H1 (cell line): ENCODE results near the gene ZNF654. TPM values are rescaled to one million over a fixed set of nuclear protein-coding genes. Genes with fewer than 3 reads are reported as not detected.

Source experiments
- CTCF ChIA-PET: fragments of 300-600 bp; sonication (Branson Sonifier 250); formaldehyde crosslinking; loops from one replicate; lab custom pipeline; 2021; ENCODE audit not compliant: partially characterized antibody; lab: Charles Lee
- POLR2A ChIA-PET: fragments of 300-600 bp; sonication (Branson Sonifier 250); formaldehyde crosslinking; loops from one replicate; lab custom pipeline; 2021; ENCODE audit warnings: inconsistent platforms; ENCODE audit not compliant: partially characterized antibody; lab: Charles Lee
- DNase-seq, 2 experiments: peaks; one replicate each; pipeline versions ENCODE4 v3.0.0 to v3.0.0-alpha.2; 2010 to 2022; ENCODE audit warnings: low spot score in 2 of 2, low read depth in 1 of 2, mixed read lengths in 1 of 2
- FAIRE-seq: peaks from 2 replicates; lab custom pipeline; 2011; peaks lifted over from hg19 to GRCh38; lab: Jason Lieb, UNC
- H2AFZ ChIP-seq: 2 replicates; pipeline ENCODE4 v1.8.1; 2012; ENCODE audit warnings: low read length, inconsistent platforms
- H2AK5ac ChIP-seq: 2 replicates; pipeline ENCODE4 v1.6.1; 2013; ENCODE audit warnings: low read depth, low read length
- H2BK120ac ChIP-seq: replicated peaks from 2 replicates; pipeline ENCODE3; 2013; ENCODE audit warnings: low read depth, low read length, inconsistent platforms
- H2BK12ac ChIP-seq: 2 replicates; pipeline ENCODE4 v1.6.1; 2013; ENCODE audit warnings: low read depth, low read length
- H2BK15ac ChIP-seq: 2 replicates; pipeline ENCODE4 v1.6.1; 2013; ENCODE audit warnings: low read length
- H2BK20ac ChIP-seq: 2 replicates; pipeline ENCODE4 v1.6.1; 2013; ENCODE audit warnings: low read length
- H2BK5ac ChIP-seq: 2 replicates; pipeline ENCODE4 v1.6.1; 2013; ENCODE audit warnings: low read depth, low read length
- H3K14ac ChIP-seq: 2 replicates; pipeline ENCODE4 v1.6.1; 2013; ENCODE audit warnings: inconsistent platforms; ENCODE audit not compliant: insufficient read length
- H3K18ac ChIP-seq: 2 replicates; pipeline ENCODE4 v1.6.1; 2013; ENCODE audit warnings: low read length; ENCODE audit errors: extremely low read depth
- H3K23ac ChIP-seq: 2 replicates; pipeline ENCODE4 v1.6.1; 2013; ENCODE audit warnings: inconsistent platforms; ENCODE audit not compliant: insufficient read length
- H3K23me2 ChIP-seq: 2 replicates; pipeline ENCODE4 v1.6.1; 2013; ENCODE audit warnings: low read depth, low read length
- H3K27ac ChIP-seq: 2 replicates; pipeline ENCODE4 v1.6.1; 2011; ENCODE audit warnings: low read depth, low read length, inconsistent platforms
- H3K27me3 ChIP-seq, 4 experiments: replicated peaks in 1 of 4; 1 replicate in 1 of 4; 2 replicates in 3 of 4; pipeline versions ENCODE4 v1.6.1 to v1.8.1; 2011 to 2013; ENCODE audit warnings: low read length in 3 of 4, mild to moderate bottlenecking in 3 of 4, inconsistent platforms in 2 of 4, mixed read lengths in 2 of 4, moderate library complexity in 1 of 4; ENCODE audit not compliant: control insufficient read depth in 3 of 4, insufficient read depth in 3 of 4; ENCODE audit errors: extremely low read depth in 1 of 4
- H3K36me3 ChIP-seq, 4 experiments: 2 replicates each; pipeline versions ENCODE4 v1.6.1 to v1.8.1; 2011 to 2013; ENCODE audit warnings: mild to moderate bottlenecking in 4 of 4, low read length in 3 of 4, moderate library complexity in 2 of 4, control low read depth in 1 of 4, inconsistent platforms in 1 of 4; ENCODE audit not compliant: insufficient read depth in 4 of 4, control insufficient read depth in 2 of 4
- H3K4ac ChIP-seq: replicated peaks from 2 replicates; pipeline ENCODE3; 2013; ENCODE audit warnings: low read length, low read depth, mixed read lengths, inconsistent platforms; ENCODE audit not compliant: insufficient read length
- H3K4me1 ChIP-seq, 4 experiments: replicated peaks in 1 of 4; 1 replicate in 1 of 4; 2 replicates in 3 of 4; pipeline versions ENCODE4 v1.6.1 to v1.8.1; 2011 to 2013; ENCODE audit warnings: low read length in 3 of 4, inconsistent platforms in 2 of 4, mixed read lengths in 1 of 4; ENCODE audit not compliant: insufficient read depth in 4 of 4, control insufficient read depth in 3 of 4
- H3K4me2 ChIP-seq, 2 experiments: 2 replicates each; pipeline versions ENCODE4 v1.6.1 to v1.8.1; 2011 to 2013; ENCODE audit warnings: low read depth in 2 of 2, low read length in 2 of 2, control low read depth in 1 of 2, inconsistent platforms in 1 of 2, mild to moderate bottlenecking in 1 of 2; ENCODE audit not compliant: insufficient read depth in 1 of 2
- H3K4me3 ChIP-seq, 4 experiments: fragments of 200-600, 300-600 bp in 1 of 4; sonication (generic), shearing (Covaris generic), sonication (Bioruptor Twin) in 1 of 4; 2 replicates each; pipeline versions ENCODE4 v1.5.1 to v1.8.1; 2011 to 2016; ENCODE audit warnings: low read length in 4 of 4, low read depth in 3 of 4, control low read depth in 2 of 4, inconsistent platforms in 2 of 4, mild to moderate bottlenecking in 2 of 4, mixed read lengths in 1 of 4, moderate library complexity in 1 of 4; ENCODE audit not compliant: insufficient read depth in 2 of 4; ENCODE audit errors: extremely low read depth in 1 of 4
- H3K56ac ChIP-seq: replicated peaks from 2 replicates; pipeline ENCODE3; 2013; ENCODE audit warnings: low read depth, mild to moderate bottlenecking, mixed read lengths, low read length, inconsistent platforms; ENCODE audit not compliant: insufficient read length
- H3K79me1 ChIP-seq: 2 replicates; pipeline ENCODE4 v1.6.1; 2013; ENCODE audit warnings: low read depth, low read length, control low read depth
- H3K79me2 ChIP-seq, 2 experiments: 2 replicates each; pipeline versions ENCODE4 v1.6.1 to v1.8.1; 2012 to 2013; ENCODE audit warnings: low read length in 2 of 2, mild to moderate bottlenecking in 2 of 2, inconsistent platforms in 1 of 2; ENCODE audit not compliant: insufficient read depth in 2 of 2, control insufficient read depth in 1 of 2
- H3K9ac ChIP-seq, 4 experiments: replicated peaks in 1 of 4; 1 replicate in 1 of 4; 2 replicates in 3 of 4; pipeline versions ENCODE4 v1.6.1 to v1.8.1; 2011 to 2013; ENCODE audit warnings: low read depth in 3 of 4, low read length in 3 of 4, control low read depth in 2 of 4, mild to moderate bottlenecking in 2 of 4, moderate library complexity in 2 of 4, inconsistent platforms in 1 of 4; ENCODE audit errors: extremely low read depth in 1 of 4
- H3K9me3 ChIP-seq, 2 experiments: 2 replicates each; pipeline versions ENCODE4 v1.6.1 to v1.8.1; 2012 to 2013; ENCODE audit warnings: mild to moderate bottlenecking in 2 of 2, moderate library complexity in 2 of 2, control low read depth in 1 of 2, inconsistent platforms in 1 of 2, low read depth in 1 of 2, low read length in 1 of 2, mixed read lengths in 1 of 2; ENCODE audit not compliant: insufficient read depth in 2 of 2
- H4K20me1 ChIP-seq, 2 experiments: replicated peaks in 1 of 2; 2 replicates each; pipeline versions ENCODE3 to v1.8.1; 2011 to 2013; ENCODE audit warnings: inconsistent platforms in 2 of 2, low read length in 2 of 2, mild to moderate bottlenecking in 1 of 2; ENCODE audit not compliant: insufficient read depth in 2 of 2, control insufficient read depth in 1 of 2
- H4K5ac ChIP-seq: 2 replicates; pipeline ENCODE4 v1.6.1; 2013; ENCODE audit warnings: low read length, low read depth, mixed read lengths, inconsistent platforms; ENCODE audit not compliant: insufficient read length
- H4K8ac ChIP-seq: 2 replicates; pipeline ENCODE4 v1.8.0; 2013; ENCODE audit warnings: mild to moderate bottlenecking, moderate library complexity, low read length, inconsistent platforms; ENCODE audit not compliant: insufficient read depth; ENCODE audit errors: extremely low read depth
- H4K91ac ChIP-seq: replicated peaks from 2 replicates; pipeline ENCODE3; 2013; ENCODE audit warnings: low read length, mixed read lengths, inconsistent platforms; ENCODE audit not compliant: insufficient read length
- CBX5 ChIP-seq: fragments of 300-800, 300-1000 bp; sonication (generic); IDR thresholded peaks from 2 replicates; pipeline ENCODE4 v1.7.1; 2016; ENCODE audit warnings: antibody characterized with exemption, low read length, low read depth
- GTF2F1 ChIP-seq: IDR thresholded peaks from 2 replicates; pipeline ENCODE4 v1.6.1; 2012; ENCODE audit warnings: low read depth, low read length, improper control_type of control experiment, borderline replicate concordance
- JUN ChIP-seq: IDR thresholded peaks from 2 replicates; pipeline ENCODE4 v1.6.1; 2011; ENCODE audit warnings: low read depth, mild to moderate bottlenecking, improper control_type of control experiment, low read length
- MAFK ChIP-seq: IDR thresholded peaks from 2 replicates; pipeline ENCODE4 v1.6.1; 2012; ENCODE audit warnings: low read depth, mild to moderate bottlenecking, improper control_type of control experiment, low read length
- NANOG ChIP-seq: IDR thresholded peaks from 2 replicates; pipeline ENCODE4 v1.6.1; 2011; ENCODE audit warnings: low read length, low read depth, mild to moderate bottlenecking, inconsistent platforms; ENCODE audit not compliant: insufficient read depth, poor library complexity, severe bottlenecking
- RBBP5 ChIP-seq: IDR thresholded peaks from 2 replicates; pipeline ENCODE4 v1.7.1; 2012; ENCODE audit warnings: low read depth, mild to moderate bottlenecking, inconsistent platforms, low read length, moderate library complexity, borderline replicate concordance
- SP1 ChIP-seq: IDR thresholded peaks from 2 replicates; pipeline ENCODE4 v1.6.1; 2011; ENCODE audit warnings: low read depth, low read length
- SRF ChIP-seq: IDR thresholded peaks from 2 replicates; pipeline ENCODE4 v1.6.1; 2011; ENCODE audit warnings: mild to moderate bottlenecking, low read depth, low read length, moderate library complexity
- YY1 ChIP-seq: IDR thresholded peaks from 2 replicates; pipeline ENCODE4 v1.6.1; 2011; ENCODE audit warnings: low read depth, mild to moderate bottlenecking, low read length
- WGBS, 2 experiments: shearing (Covaris generic) in 1 of 2; methylation state at CpG; one replicate each; pipeline versions ENCODE4 v1.1.6 to v1.1.7; 2013 to 2015; ENCODE audit warnings: low lambda C conversion rate in 2 of 2, mixed read lengths in 2 of 2, inconsistent platforms in 1 of 2, low coverage in 1 of 2, missing lambda C conversion rate in 1 of 2; ENCODE audit not compliant: insufficient replicate concordance in 2 of 2, insufficient coverage in 1 of 2, insufficient read length in 1 of 2; ENCODE audit errors: extremely low coverage in 1 of 2, missing lambda C conversion rate in 1 of 2; 5-methylcytosine and 5-hydroxymethylcytosine counted together
- polyA plus RNA-seq, 7 experiments: library from polyadenylated mRNA; depleted of rRNA in 3 of 7; stranded (reverse) in 5 of 7; unstranded in 2 of 7; fragments of >200 nt in 5 of 7; fragments of 200-250 nt in 2 of 7; gene quantifications; 1 replicate in 5 of 7; 2 replicates in 1 of 7; 4 replicates in 1 of 7; pipeline versions ENCODE4 v1.2.1 to v1.2.3, GENCODE V29; 2011 to 2013; ENCODE audit warnings: missing spikeins in 2 of 7, mixed read lengths in 2 of 7
- total RNA-seq: library from RNA; stranded (reverse); fragmentation: NEBNext Ultra II Directional; extraction: Animal tissue kit (Norgen Biotek cat#: 25700); gene quantifications from 2 replicates; pipeline ENCODE4 v1.2.1, GENCODE V29; 2021
- TF ChIP-seq, protein P1 (sequence below): IDR thresholded peaks from 2 replicates; pipeline ENCODE4 v1.6.1; 2012; ENCODE audit warnings: inconsistent platforms
- TF ChIP-seq, protein P2 (sequence below): IDR thresholded peaks from 2 replicates; pipeline ENCODE4 v1.6.1; 2011; ENCODE audit warnings: low read depth, mild to moderate bottlenecking, low read length; ENCODE audit not compliant: insufficient read depth

Gene ZNF654
- total and polyA plus RNA-seq, 2 of the 8 experiments (the other 6 are each of a cell fraction or from before 2014, with no cell fraction given): 0.47 to 5.3 TPM

DNA sequence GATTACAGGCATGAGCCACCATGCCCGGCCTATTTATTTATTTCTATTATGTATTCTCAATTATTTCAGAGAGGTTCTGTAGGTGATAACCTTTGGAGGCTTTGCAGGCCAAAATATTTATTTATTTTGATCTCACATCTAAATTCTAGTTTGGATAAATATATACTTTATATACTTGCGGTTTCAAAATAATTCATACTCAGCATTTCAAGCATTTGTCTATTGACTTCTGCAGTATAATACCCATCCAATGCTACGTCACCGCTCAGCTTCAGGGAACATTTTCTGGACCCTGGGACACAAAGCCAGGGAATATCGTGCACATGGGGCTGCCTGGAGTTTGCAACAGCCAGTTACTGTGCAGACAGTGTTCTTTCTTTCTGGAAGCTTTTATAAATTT lies 22.8 kb upstream of the ZNF654 start:
- WGBS, 2 experiments: 96% methylated on average over 5 of the region's 5 CpGs; no CpG with 5 or more reads in 1 of the 2 experiments
- Histone ChIP-seq H2AK5ac (no peak overlapping the region), H4K8ac (no peak overlapping the region), H2BK20ac (no peak overlapping the region), H2BK120ac (no peak overlapping the region), H2AFZ (no peak overlapping the region), H3K36me3 (no peaks in the 10 kb centered on the region), H4K20me1 (no peaks in the 10 kb centered on the region), H3K23me2 (no peaks in the 10 kb centered on the region), H4K91ac (no peak overlapping the region), H3K23ac (no peak overlapping the region), H3K4me3 (no peak overlapping the region), H3K27ac (no peak overlapping the region), H3K4me1 (no peaks in the 10 kb centered on the region), H3K9me3 (no peaks in the 10 kb centered on the region), H3K4me2 (no peak overlapping the region), H4K5ac (no peak overlapping the region), H2BK5ac (no peak overlapping the region), H3K9ac (no peak overlapping the region), H3K4ac (no peak overlapping the region), H2BK12ac (no peak overlapping the region), H2BK15ac (no peak overlapping the region), H3K79me1 (no peaks in the 10 kb centered on the region), H3K27me3 (no peaks in the 10 kb centered on the region), H3K56ac (no peak overlapping the region), H3K79me2 (no peaks in the 10 kb centered on the region), H3K18ac (no peak overlapping the region), H3K14ac (no peak overlapping the region)
- POLR2A ChIA-PET: interaction anchor here (0.5 kb wide), 1 partner anchor 23 kb away, joined by 4 read pairs; the partner anchor contains the start of gene ZNF654
- TF ChIP-seq RBBP5 (no peak), JUN (no peak), YY1 (no peak), SP1 (no peak), MAFK (no peak), CBX5 (no peak), GTF2F1 (no peak), SRF (no peak), NANOG (no peak)
- TF ChIP-seq, protein P1, sequence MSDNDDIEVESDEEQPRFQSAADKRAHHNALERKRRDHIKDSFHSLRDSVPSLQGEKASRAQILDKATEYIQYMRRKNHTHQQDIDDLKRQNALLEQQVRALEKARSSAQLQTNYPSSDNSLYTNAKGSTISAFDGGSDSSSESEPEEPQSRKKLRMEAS: no peak
- TF ChIP-seq, protein P2, sequence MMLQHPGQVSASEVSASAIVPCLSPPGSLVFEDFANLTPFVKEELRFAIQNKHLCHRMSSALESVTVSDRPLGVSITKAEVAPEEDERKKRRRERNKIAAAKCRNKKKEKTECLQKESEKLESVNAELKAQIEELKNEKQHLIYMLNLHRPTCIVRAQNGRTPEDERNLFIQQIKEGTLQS: no peak
- DNase-seq (no peak), FAIRE-seq (no peak)
- CTCF ChIA-PET: no interaction called here
